Natural killer cell (primary cell): ENCODE results near the gene IGLL1. TPM values are rescaled to one million over a fixed set of nuclear protein-coding genes. Genes with fewer than 3 reads are reported as not detected.
"Not testable (repeated sequence)": the region's sequence is repeated elsewhere in the genome, so short reads cannot be mapped to it uniquely, and the experiment has no call there.

ENCODE experiments used
- ATAC-seq, 3 donors: fragments of 150-1000 bp in 2 of 3; fragments of 200-7000 bp in 1 of 3; cut with Tn5 transposase; 1 replicate in 1 of 3; 2 replicates in 2 of 3; pipeline ENCODE4 v1.10.0; 2021; ENCODE audit warnings: mild to moderate bottlenecking in 2 of 3, moderate library complexity in 2 of 3
- DNase-seq, 2 donors: peaks; one replicate each; pipeline versions ENCODE4 v3.0.0 to v3.0.0-alpha.2; 2013 to 2021; ENCODE audit warnings: mixed read lengths in 1 of 2
- H3K27ac ChIP-seq: one replicate; pipeline ENCODE4 v1.5.1; 2013; ENCODE audit warnings: mild to moderate bottlenecking, low read length
- H3K27me3 ChIP-seq: one replicate; pipeline ENCODE4 v1.6.1; 2013; ENCODE audit warnings: low read length; ENCODE audit not compliant: control insufficient read depth, insufficient read depth
- H3K36me3 ChIP-seq: one replicate; pipeline ENCODE4 v1.6.1; 2013; ENCODE audit warnings: low read length; ENCODE audit not compliant: control insufficient read depth, insufficient read depth
- H3K4me1 ChIP-seq: one replicate; pipeline ENCODE4 v1.6.1; 2013; ENCODE audit warnings: low read length; ENCODE audit not compliant: control insufficient read depth, insufficient read depth
- H3K4me3 ChIP-seq: one replicate; pipeline ENCODE4 v1.5.1; 2013; ENCODE audit warnings: low read length
- H3K9me3 ChIP-seq: one replicate; pipeline ENCODE4 v1.6.1; 2013; ENCODE audit warnings: low read length; ENCODE audit not compliant: control insufficient read depth, insufficient read depth
- H3K27ac Mint-ChIP-seq, 2 donors: one replicate each; pipeline ENCODE4 v1.8.0; 2022; ENCODE audit warnings: mild to moderate bottlenecking in 2 of 2, mixed read lengths in 2 of 2, moderate library complexity in 1 of 2
- H3K27me3 Mint-ChIP-seq, 2 donors: one replicate each; pipeline ENCODE4 v1.8.0; 2022; ENCODE audit warnings: low read depth in 2 of 2, mixed read lengths in 2 of 2
- H3K36me3 Mint-ChIP-seq: one replicate; pipeline ENCODE4 v1.8.0; 2022; ENCODE audit warnings: mixed read lengths
- H3K4me1 Mint-ChIP-seq, 2 donors: one replicate each; pipeline ENCODE4 v1.8.0; 2022; ENCODE audit warnings: mixed read lengths in 2 of 2
- H3K4me3 Mint-ChIP-seq: one replicate; pipeline ENCODE4 v1.8.0; 2022; ENCODE audit warnings: mild to moderate bottlenecking, moderate library complexity, mixed read lengths
- H3K9me3 Mint-ChIP-seq, 2 donors: one replicate each; pipeline ENCODE4 v1.8.0; 2022; ENCODE audit warnings: mixed read lengths in 2 of 2
- WGBS: methylation state at CpG from one replicate; pipeline ENCODE4 v1.1.7; 2013; ENCODE audit warnings: missing lambda C conversion rate; ENCODE audit not compliant: insufficient coverage; 5-methylcytosine and 5-hydroxymethylcytosine counted together
- intact Hi-C: fragments of 100-400 bp; cut with micrococcal nuclease; formaldehyde crosslinking; loops from one replicate; pipeline ENCODE4 v1.14.2; 2022
- total RNA-seq, 4 donors: library from RNA; stranded (reverse); fragments of 120-200 nt in 1 of 4; gene quantifications; one replicate each; pipeline versions ENCODE4 v1.2.3 to v1.2.4, GENCODE V29; 2013 to 2022
- TF ChIP-seq, protein P1 (sequence below): fragments of 200-600 bp; IDR thresholded peaks from one replicate; pipeline ENCODE4 v1.8.0; 2022; ENCODE audit warnings: antibody characterized with exemption

The IGLL1 gene
- total RNA-seq, 3 donors from 2014 or later (not counting 1 experiment from before 2014, with no cell fraction given): not detected

DNA sequence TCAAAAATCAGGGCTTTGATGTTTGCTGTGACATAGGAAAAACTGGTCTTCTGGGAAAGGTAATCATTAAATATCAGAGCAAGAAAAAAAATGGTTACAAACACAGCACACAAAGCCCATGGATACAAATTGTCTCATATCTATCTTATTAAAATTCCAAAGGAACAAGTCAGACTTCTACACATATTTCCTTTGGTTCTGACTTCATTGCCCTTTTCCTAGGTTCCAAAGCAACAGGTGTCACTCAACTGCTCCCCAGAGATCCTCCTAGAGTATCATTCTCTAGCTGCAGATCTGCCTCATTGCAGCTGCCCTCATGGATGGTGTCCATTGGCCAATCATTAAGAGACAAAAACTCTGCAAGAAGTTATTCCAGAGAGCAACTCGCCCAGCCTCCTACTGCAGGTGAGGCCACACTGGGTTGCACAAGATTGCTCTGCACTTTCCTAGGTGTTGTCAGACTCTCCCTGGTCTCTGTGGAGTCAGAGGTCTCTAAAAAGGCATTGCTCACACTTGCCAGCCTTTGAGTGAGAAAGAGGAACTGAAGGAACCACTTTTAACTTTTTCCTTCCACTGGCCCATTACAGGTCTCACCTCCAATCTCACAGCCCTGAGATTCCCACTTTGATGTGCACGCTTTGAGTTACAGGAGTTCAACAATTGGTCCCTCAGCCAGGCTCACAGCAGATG lies 46.3 kb upstream of the IGLL1 start:
- no peaks in the 10 kb centered on the region for H3K27me3 Mint-ChIP-seq
- no peak overlapping the region for H3K27ac Mint-ChIP-seq
- intact Hi-C loops: loop anchor here (5.0 kb wide), 1 partner anchor 221 kb away; no protein-coding TSS in a partner anchor
- WGBS: 89% methylated on average over 2 of the region's 2 CpGs
- H3K4me3 ChIP-seq: no peak overlapping the region
- H3K36me3 Mint-ChIP-seq: no peaks in the 10 kb centered on the region
- H3K4me3 Mint-ChIP-seq: no peak overlapping the region
- H3K4me1 Mint-ChIP-seq: peaks cover 4 to 5% of the 10 kb centered on the region in 2 donors
- TF ChIP-seq, protein P1, sequence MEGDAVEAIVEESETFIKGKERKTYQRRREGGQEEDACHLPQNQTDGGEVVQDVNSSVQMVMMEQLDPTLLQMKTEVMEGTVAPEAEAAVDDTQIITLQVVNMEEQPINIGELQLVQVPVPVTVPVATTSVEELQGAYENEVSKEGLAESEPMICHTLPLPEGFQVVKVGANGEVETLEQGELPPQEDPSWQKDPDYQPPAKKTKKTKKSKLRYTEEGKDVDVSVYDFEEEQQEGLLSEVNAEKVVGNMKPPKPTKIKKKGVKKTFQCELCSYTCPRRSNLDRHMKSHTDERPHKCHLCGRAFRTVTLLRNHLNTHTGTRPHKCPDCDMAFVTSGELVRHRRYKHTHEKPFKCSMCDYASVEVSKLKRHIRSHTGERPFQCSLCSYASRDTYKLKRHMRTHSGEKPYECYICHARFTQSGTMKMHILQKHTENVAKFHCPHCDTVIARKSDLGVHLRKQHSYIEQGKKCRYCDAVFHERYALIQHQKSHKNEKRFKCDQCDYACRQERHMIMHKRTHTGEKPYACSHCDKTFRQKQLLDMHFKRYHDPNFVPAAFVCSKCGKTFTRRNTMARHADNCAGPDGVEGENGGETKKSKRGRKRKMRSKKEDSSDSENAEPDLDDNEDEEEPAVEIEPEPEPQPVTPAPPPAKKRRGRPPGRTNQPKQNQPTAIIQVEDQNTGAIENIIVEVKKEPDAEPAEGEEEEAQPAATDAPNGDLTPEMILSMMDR: no peak
- H3K4me1 ChIP-seq: no peaks in the 10 kb centered on the region
- H3K36me3 ChIP-seq: no peaks in the 10 kb centered on the region
- H3K9me3 ChIP-seq: no peaks in the 10 kb centered on the region
- no peaks in the 10 kb centered on the region for H3K9me3 Mint-ChIP-seq
- ATAC-seq (no peak), DNase-seq (no peak)
- H3K27ac ChIP-seq: no peak overlapping the region
- H3K27me3 ChIP-seq: no peaks in the 10 kb centered on the region

DNA sequence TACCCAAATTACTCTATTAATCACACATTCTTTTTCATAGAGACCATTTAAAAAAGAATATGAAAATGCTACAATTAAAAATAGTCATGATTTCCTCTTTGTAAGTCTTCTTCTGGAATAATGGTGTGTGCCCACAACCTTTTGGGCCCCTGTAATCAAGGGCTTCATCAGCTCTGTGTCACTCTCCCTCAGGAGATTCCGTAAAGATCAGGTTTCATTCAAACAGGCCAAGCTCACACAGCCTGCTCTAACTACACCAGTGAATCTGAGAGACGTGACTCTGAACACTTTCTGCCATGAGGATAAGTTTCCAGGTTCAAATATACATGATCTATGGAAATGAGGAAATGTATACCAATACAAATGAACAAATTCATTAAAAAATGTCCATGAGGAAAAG lies 42.5 kb upstream of the IGLL1 start:
- Histone ChIP-seq H3K36me3 (no peaks in the 10 kb centered on the region), H3K27me3 (no peaks in the 10 kb centered on the region), H3K27ac (no peak overlapping the region), H3K4me3 (no peak overlapping the region), H3K9me3 (no peaks in the 10 kb centered on the region), H3K4me1 (no peaks in the 10 kb centered on the region)
- TF ChIP-seq, protein P1: no peak
- Mint-ChIP-seq H3K36me3 (no peaks in the 10 kb centered on the region), H3K4me1 (peaks cover 4% of the 10 kb centered on the region in 2 donors), H3K27me3 (no peaks in the 10 kb centered on the region), H3K27ac (no peak overlapping the region), H3K4me3 (no peak overlapping the region), H3K9me3 (no peaks in the 10 kb centered on the region)
- DNase-seq (no peak), ATAC-seq (no peak)
- 97% methylated on average over 2 of the region's 2 CpGs for WGBS
- intact Hi-C loops: no loop called here

DNA sequence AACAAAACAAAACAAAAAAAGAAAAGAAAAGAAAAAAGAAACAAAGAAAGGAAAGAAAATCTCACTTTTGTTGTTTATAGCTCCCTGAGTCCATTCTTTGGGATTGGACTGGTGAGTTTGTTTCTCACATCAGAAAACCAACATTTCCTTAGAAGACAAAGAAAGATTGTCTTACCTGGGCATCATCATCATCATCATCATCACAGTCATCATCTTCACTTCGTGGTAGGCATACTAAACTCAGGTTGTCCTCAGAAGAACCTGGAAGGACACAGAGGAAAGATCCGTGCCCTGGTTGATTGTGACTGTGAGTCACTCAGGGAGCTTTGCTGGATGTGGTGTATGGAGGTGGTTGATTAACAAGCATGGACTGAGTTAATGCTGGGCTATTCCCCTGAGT lies 41.8 kb upstream of the IGLL1 start:
- H3K27me3 ChIP-seq, DNase-seq, H3K36me3 ChIP-seq, H3K4me3 ChIP-seq, H3K9me3 Mint-ChIP-seq, H3K4me1 ChIP-seq, H3K27me3 Mint-ChIP-seq, H3K9me3 ChIP-seq, H3K4me3 Mint-ChIP-seq, H3K4me1 Mint-ChIP-seq, ATAC-seq, H3K36me3 Mint-ChIP-seq, H3K27ac Mint-ChIP-seq, intact Hi-C loops, H3K27ac ChIP-seq: not testable (repeated sequence)
- WGBS: 84% methylated on average over 2 of the region's 2 CpGs

DNA sequence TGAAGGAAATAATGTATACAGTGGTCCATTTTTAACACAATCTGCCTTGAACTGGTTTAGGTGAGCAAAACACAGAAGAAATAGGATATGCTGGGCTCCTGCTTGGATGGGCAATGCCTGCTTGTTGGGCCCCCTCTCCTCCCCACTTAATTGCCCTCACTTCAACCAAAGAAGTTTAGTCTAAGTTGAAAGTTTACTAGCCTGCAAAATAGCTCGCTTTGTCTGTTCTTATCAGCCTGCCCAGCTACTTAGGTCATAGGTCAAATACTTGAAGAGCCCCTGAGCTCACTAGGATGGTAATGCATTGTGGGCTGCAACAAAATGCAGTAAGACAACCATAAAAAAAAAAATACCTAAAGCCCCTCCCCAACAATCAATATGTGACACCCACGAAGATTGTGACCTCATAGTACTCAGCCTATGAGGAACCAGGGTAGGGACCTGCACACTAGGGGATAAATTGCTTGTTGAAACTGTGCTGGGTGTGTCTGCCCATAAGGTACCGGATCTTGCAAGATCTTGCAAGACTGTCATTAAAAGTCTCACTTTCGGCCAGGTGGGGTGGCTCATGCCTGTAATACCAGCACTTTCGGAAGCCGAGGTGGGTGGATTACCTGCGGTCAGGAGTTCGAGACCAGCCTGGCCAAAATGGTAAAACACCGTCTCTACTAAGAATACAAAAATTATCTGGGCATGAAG lies 41.1 kb upstream of the IGLL1 start:
- H3K4me1 ChIP-seq: no peaks in the 10 kb centered on the region

More for the DNA sequence above, 41.1 kb upstream of the IGLL1 start:
- TF ChIP-seq, protein P1: no peak
- Mint-ChIP-seq H3K9me3 (no peaks in the 10 kb centered on the region), H3K4me3 (no peak overlapping the region), H3K27me3 (no peaks in the 10 kb centered on the region), H3K4me1 (no peaks in the 10 kb centered on the region), H3K36me3 (no peaks in the 10 kb centered on the region), H3K27ac (no peak overlapping the region)
- no peaks in the 10 kb centered on the region for H3K9me3 ChIP-seq
- no peaks in the 10 kb centered on the region for H3K36me3 ChIP-seq
- no peak for ATAC-seq
- intact Hi-C loops: no loop called here
- H3K27me3 ChIP-seq: no peaks in the 10 kb centered on the region
- no peak overlapping the region for H3K27ac ChIP-seq
- no peak for DNase-seq
- WGBS: 97% methylated on average over 9 of the region's 9 CpGs
- no peak overlapping the region for H3K4me3 ChIP-seq
